ENCODE measurements around the gene SETD4.

DNA sequence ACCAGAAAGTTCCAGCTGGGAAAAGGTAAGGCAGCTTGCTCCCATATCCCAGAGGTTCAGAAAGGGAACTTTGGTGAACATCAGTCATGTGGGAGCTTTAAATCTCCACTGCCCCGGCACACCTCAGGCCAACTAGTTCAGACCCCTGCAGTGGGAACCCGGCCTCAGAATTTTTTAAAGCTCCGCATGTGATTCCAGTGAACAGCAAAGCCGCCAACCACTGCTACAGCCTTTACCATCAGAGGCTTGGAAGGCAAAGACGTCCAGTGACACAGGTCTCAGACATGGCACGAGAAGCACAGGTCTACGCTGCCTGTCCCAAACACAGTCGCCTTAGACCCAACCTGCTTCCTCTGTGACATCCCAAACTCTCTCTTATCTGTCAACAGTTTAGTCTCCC lies 31.0 kb downstream of the SETD4 start:
- TF ChIP-seq GATA2 (IDR thresholded peaks at IDR 0.05; ENCODE audit: insufficient read depth, insufficient read length, low read depth, low read length) (no peak), JUN (IDR thresholded peaks at IDR 0.05; ENCODE audit: borderline replicate concordance, insufficient read depth, insufficient read length, low read depth) (no peak)

Data from endothelial cell of umbilical vein (primary cell).